Duodenal mucosa (tissue), 2 donors: ENCODE results near the gene CERS1.
A peak's percentile ranks its signal among the peaks of the same experiment; 100 is the strongest.

Experiments
- H3K27ac ChIP-seq: one replicate; pipeline ENCODE4 v1.7.0; 2013; ENCODE audit warnings: low read depth, low read length
- H3K27me3 ChIP-seq, 2 donors: one replicate each; pipeline ENCODE4 v1.7.0; 2013; ENCODE audit warnings: low read length in 2 of 2, control low read depth in 1 of 2; ENCODE audit not compliant: insufficient read depth in 2 of 2, control insufficient read depth in 1 of 2
- H3K36me3 ChIP-seq, 2 donors: one replicate each; pipeline ENCODE4 v1.7.0; 2013; ENCODE audit warnings: low read length in 2 of 2, control low read depth in 1 of 2; ENCODE audit not compliant: insufficient read depth in 2 of 2, control insufficient read depth in 1 of 2
- H3K4me1 ChIP-seq, 2 donors: one replicate each; pipeline ENCODE4 v1.7.0; 2013; ENCODE audit warnings: low read length in 2 of 2, control low read depth in 1 of 2; ENCODE audit not compliant: insufficient read depth in 2 of 2, control insufficient read depth in 1 of 2
- H3K4me3 ChIP-seq, 2 donors: one replicate each; pipeline ENCODE4 v1.7.0; 2013; ENCODE audit warnings: low read length in 2 of 2, low read depth in 1 of 2
- H3K9ac ChIP-seq, 2 donors: one replicate each; pipeline ENCODE4 v1.7.0; 2013; ENCODE audit warnings: low read length in 2 of 2, low read depth in 1 of 2
- H3K9me3 ChIP-seq, 2 donors: one replicate each; pipeline ENCODE4 v1.7.0; 2013; ENCODE audit warnings: low read length in 2 of 2, control low read depth in 1 of 2; ENCODE audit not compliant: control insufficient read depth in 1 of 2

CERS1 gene

GRCh38 chr19:18898607-18899408, 2.9 kb upstream of the CERS1 start:
- Histone ChIP-seq H3K9ac (no peak overlapping the region), H3K4me1 (peaks cover 11 to 12% of the 10 kb centered on the region in 2 donors), H3K27ac (no peak overlapping the region), H3K4me3 (no peak overlapping the region), H3K36me3 (peaks cover 10 to 39% of the 10 kb centered on the region in 2 donors), H3K27me3 (peaks cover 23 to 24% of the 10 kb centered on the region in 2 donors), H3K9me3 (no peaks in the 10 kb centered on the region)

GRCh38 chr19:18898081-18898606, 2.2 kb upstream of the CERS1 start:
- Histone ChIP-seq H3K4me1 (peaks cover 11 to 12% of the 10 kb centered on the region in 2 donors), H3K9ac (no peak overlapping the region), H3K27me3 (peaks cover 23 to 24% of the 10 kb centered on the region in 2 donors), H3K36me3 (peaks cover 10 to 34% of the 10 kb centered on the region in 2 donors), H3K4me3 (no peak overlapping the region), H3K9me3 (no peaks in the 10 kb centered on the region), H3K27ac (no peak overlapping the region)

- H3K9ac ChIP-seq = no peak overlapping the region
Observed at GRCh38 chr19:18897094-18898029, 1.4 kb upstream of the CERS1 start.

GRCh38 chr19:18896421-18896841, 473 bp upstream of the CERS1 start:
- no peak overlapping the region for H3K4me3 ChIP-seq
- H3K36me3 ChIP-seq = peaks cover 10 to 27% of the 10 kb centered on the region in 2 donors
- no peaks in the 10 kb centered on the region for H3K9me3 ChIP-seq
- H3K27ac ChIP-seq = no peak overlapping the region
- peaks cover 23 to 24% of the 10 kb centered on the region in 2 donors for H3K27me3 ChIP-seq
- H3K9ac ChIP-seq = no peak overlapping the region
- peaks cover 11 to 12% of the 10 kb centered on the region in 2 donors for H3K4me1 ChIP-seq

More at GRCh38 chr19:18897094-18898029, 1.4 kb upstream of the CERS1 start:
- H3K27me3 ChIP-seq = peaks cover 23 to 24% of the 10 kb centered on the region in 2 donors
- H3K36me3 ChIP-seq = peaks cover 10 to 29% of the 10 kb centered on the region in 2 donors
- no peak overlapping the region for H3K27ac ChIP-seq
- peaks cover 11 to 12% of the 10 kb centered on the region in 2 donors for H3K4me1 ChIP-seq
- H3K4me3 ChIP-seq = no peak overlapping the region
- no peaks in the 10 kb centered on the region for H3K9me3 ChIP-seq

- Histone ChIP-seq H3K27me3 (peaks cover 23 to 24% of the 10 kb centered on the region in 2 donors), H3K4me3 (peak overlapping the region in 1 of 2 donors; percentile 45), H3K36me3 (peaks cover 8 to 15% of the 10 kb centered on the region in 2 donors), H3K9ac (no peak overlapping the region), H3K4me1 (peaks cover 11 to 12% of the 10 kb centered on the region in 2 donors), H3K27ac (no peak overlapping the region), H3K9me3 (no peaks in the 10 kb centered on the region)
Observed at GRCh38 chr19:18895038-18895823, 727 bp downstream of the CERS1 start.

GRCh38 chr19:18894254-18895037, 1.5 kb downstream of the CERS1 start:
- Histone ChIP-seq H3K4me3 (peak overlapping the region in 1 of 2 donors; percentile 45), H3K27ac (no peak overlapping the region), H3K9me3 (no peaks in the 10 kb centered on the region), H3K27me3 (peaks cover 24 to 28% of the 10 kb centered on the region in 2 donors), H3K9ac (no peak overlapping the region), H3K36me3 (peaks cover under 1 to 7% of the 10 kb centered on the region in 2 donors), H3K4me1 (peaks cover 11 to 12% of the 10 kb centered on the region in 2 donors)

GRCh38 chr19:18893587-18894253, 2.2 kb downstream of the CERS1 start:
- no peaks in the 10 kb centered on the region for H3K9me3 ChIP-seq
- H3K27ac ChIP-seq = no peak overlapping the region
- peaks cover 24 to 28% of the 10 kb centered on the region in 2 donors for H3K27me3 ChIP-seq
- H3K36me3 ChIP-seq = no peaks in the 10 kb centered on the region
- H3K4me1 ChIP-seq = peaks cover 7 to 8% of the 10 kb centered on the region in 2 donors
- no peak overlapping the region for H3K4me3 ChIP-seq
- no peak overlapping the region for H3K9ac ChIP-seq

GRCh38 chr19:18889949-18890745, 5.8 kb downstream of the CERS1 start:
- Histone ChIP-seq H3K9ac (no peak overlapping the region), H3K27ac (no peak overlapping the region), H3K4me3 (no peak overlapping the region), H3K27me3 (peaks cover 9 to 18% of the 10 kb centered on the region in 2 donors), H3K9me3 (no peaks in the 10 kb centered on the region), H3K36me3 (no peaks in the 10 kb centered on the region), H3K4me1 (peaks cover 0 to 3% of the 10 kb centered on the region in 2 donors)
